GM12864 (cell line): ENCODE data around the gene PHF21A.
"Not testable (repeated sequence)": the region's sequence is repeated elsewhere in the genome, so short reads cannot be mapped to it uniquely, and the experiment has no call there.

Source experiments
- DNase-seq: peaks from one replicate; pipeline ENCODE4 v3.0.0-alpha.2; 2011; ENCODE audit warnings: low read depth
- H3K4me3 ChIP-seq: 2 replicates; pipeline ENCODE4 v1.5.1; 2011; ENCODE audit warnings: mild to moderate bottlenecking, low read depth, low read length, control low read depth
- TF ChIP-seq, protein P1 (sequence below): IDR thresholded peaks from 2 replicates; pipeline ENCODE4 v1.5.1; 2011; ENCODE audit warnings: low read depth, mild to moderate bottlenecking, moderate library complexity, low read length, control low read depth, inconsistent platforms; ENCODE audit errors: missing control alignments

PHF21A gene

GRCh38 chr11:45982656-45983470, 138.4 kb downstream of the PHF21A start:
- TF ChIP-seq, protein P1, sequence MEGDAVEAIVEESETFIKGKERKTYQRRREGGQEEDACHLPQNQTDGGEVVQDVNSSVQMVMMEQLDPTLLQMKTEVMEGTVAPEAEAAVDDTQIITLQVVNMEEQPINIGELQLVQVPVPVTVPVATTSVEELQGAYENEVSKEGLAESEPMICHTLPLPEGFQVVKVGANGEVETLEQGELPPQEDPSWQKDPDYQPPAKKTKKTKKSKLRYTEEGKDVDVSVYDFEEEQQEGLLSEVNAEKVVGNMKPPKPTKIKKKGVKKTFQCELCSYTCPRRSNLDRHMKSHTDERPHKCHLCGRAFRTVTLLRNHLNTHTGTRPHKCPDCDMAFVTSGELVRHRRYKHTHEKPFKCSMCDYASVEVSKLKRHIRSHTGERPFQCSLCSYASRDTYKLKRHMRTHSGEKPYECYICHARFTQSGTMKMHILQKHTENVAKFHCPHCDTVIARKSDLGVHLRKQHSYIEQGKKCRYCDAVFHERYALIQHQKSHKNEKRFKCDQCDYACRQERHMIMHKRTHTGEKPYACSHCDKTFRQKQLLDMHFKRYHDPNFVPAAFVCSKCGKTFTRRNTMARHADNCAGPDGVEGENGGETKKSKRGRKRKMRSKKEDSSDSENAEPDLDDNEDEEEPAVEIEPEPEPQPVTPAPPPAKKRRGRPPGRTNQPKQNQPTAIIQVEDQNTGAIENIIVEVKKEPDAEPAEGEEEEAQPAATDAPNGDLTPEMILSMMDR, result no peak
- H3K4me3 ChIP-seq, result no peak overlapping the region
- no peak for DNase-seq

DNA sequence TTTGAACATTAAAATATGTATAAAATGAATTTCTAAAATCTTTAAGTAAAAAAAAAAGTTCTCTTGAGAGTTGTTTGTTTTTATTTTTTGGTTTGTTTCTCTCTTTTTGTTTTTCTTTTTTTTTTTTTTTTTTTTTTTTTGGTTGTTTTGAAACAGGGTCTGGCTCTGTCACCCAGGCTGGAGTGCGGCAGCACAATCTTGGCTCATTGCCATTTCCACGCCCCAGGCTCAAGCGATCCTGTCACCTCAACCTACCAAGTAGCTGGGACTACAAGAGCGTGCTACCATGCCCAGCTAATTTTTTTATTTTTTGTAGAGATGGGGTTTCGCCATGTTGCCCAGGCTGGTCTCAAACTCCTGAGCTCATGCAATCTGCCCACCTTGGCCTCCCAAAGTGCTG, 139.4 kb downstream of the PHF21A start:
- DNase-seq, H3K4me3 ChIP-seq: not testable (repeated sequence)

DNA sequence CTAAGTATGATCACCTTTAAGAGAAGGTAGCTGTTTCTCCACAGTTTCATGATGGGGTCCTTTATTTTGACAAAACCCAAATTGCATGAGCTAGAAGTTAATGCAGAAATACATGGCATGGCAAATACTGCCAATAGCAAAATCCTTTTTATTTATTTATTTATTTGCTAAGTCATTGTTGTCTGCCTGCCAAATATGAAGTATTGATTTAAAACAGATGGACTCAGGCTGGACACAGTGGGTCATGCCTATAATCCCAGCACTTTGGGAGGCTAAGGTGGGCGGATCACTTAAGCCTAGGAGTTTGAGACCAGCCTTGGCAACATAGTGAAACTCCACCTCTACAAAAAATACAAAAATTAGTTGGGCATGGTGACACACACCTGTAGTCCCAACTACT, 146.4 kb downstream of the PHF21A start:
- no peak for DNase-seq
- TF ChIP-seq, protein P1, result no peak
- H3K4me3 ChIP-seq, result no peak overlapping the region

GRCh38 chr11:45973601-45974000, 147.7 kb downstream of the PHF21A start:
- DNase-seq, result no peak
- TF ChIP-seq, protein P1, result no peak
- no peak overlapping the region for H3K4me3 ChIP-seq

DNA sequence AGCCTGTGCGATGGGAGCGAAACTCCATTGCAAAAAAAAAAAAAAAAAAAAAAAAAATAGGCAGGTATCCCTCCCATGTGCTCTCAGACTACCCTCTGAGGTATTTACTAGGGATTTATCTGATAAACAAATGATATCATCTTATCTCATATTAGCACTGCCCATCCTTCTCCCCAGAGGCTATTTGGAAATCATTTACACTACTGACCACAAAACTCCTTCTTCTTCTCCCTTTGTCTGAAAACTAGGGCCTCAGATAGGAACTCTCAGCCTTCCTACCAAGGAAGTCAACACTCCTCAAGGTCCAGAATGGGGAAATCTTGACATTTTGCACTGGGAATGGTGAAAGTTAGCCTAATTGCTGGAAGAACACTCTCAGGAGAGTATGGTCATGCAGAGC, 152.4 kb downstream of the PHF21A start:
- H3K4me3 ChIP-seq, result no peak overlapping the region
- TF ChIP-seq, protein P1, result no peak
- DNase-seq, result no peak

GRCh38 chr11:45967506-45967905, 153.7 kb downstream of the PHF21A start:
- no peak for DNase-seq
- TF ChIP-seq, protein P1, result no peak
- H3K4me3 ChIP-seq, result no peak overlapping the region

DNA sequence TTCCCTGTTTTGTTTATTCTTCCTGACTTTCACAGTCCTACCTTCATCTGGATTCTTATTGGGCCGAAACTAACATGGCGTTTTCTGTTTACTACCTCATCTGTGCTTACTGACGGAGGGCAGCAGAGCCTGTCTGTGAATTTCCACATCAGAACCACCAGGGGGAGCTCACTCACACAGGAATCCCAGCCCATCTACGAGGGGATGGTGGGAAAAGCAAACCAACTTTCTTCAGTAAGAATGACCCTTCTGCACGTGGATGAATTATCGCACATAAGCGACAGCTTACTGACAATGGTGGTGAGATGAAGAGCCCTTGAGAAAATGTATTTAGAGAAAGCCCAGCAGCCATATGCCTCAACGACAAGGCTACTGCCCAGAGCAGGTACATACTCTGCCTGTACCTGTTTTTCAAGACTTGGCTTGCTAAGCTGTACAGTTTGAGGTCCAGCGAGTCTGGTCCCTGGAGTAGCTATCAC, 156.3 kb downstream of the PHF21A start:
- DNase-seq, result peak; percentile 40
- TF ChIP-seq, protein P1, result peak; percentile 90
- no peak overlapping the region for H3K4me3 ChIP-seq
